Endothelial cell of umbilical vein (primary cell): ENCODE data around the gene FRY.

Experiments
- EZH2 ChIP-seq: IDR thresholded peaks from 2 replicates; pipeline ENCODE4 v1.6.1; 2012; ENCODE audit warnings: borderline replicate concordance, low read depth, mild to moderate bottlenecking, moderate library complexity, low read length, inconsistent platforms; ENCODE audit not compliant: severe bottlenecking
- FOS ChIP-seq: IDR thresholded peaks from 2 replicates; pipeline ENCODE4 v1.6.1; 2011; ENCODE audit warnings: mild to moderate bottlenecking, low read length, moderate library complexity, borderline replicate concordance; ENCODE audit not compliant: insufficient read depth
- GATA2 ChIP-seq: IDR thresholded peaks from 2 replicates; pipeline ENCODE4 v1.7.0; 2011; ENCODE audit warnings: low read depth, mild to moderate bottlenecking, moderate library complexity, mixed read lengths, low read length; ENCODE audit not compliant: insufficient read length, insufficient read depth
- JUN ChIP-seq: IDR thresholded peaks from 2 replicates; pipeline ENCODE4 v1.6.1; 2011; ENCODE audit warnings: borderline replicate concordance, low read depth; ENCODE audit not compliant: insufficient read length, insufficient read depth
- MYC ChIP-seq: IDR thresholded peaks from one replicate; pipeline ENCODE4 v1.6.1; 2011; ENCODE audit warnings: mild to moderate bottlenecking, low read depth, low read length
- POLR2A ChIP-seq: IDR thresholded peaks from 2 replicates; pipeline ENCODE4 v1.6.1; 2012; ENCODE audit warnings: low read depth, mild to moderate bottlenecking, control low read depth, low read length
- POLR2AphosphoS5 ChIP-seq: IDR thresholded peaks from 2 replicates; pipeline ENCODE4 v1.6.1; 2012; ENCODE audit warnings: low read depth, mild to moderate bottlenecking, control low read depth, low read length, moderate library complexity; ENCODE audit not compliant: insufficient read depth
- TF ChIP-seq, protein P1 (sequence below), 2 donors: IDR thresholded peaks; 1 replicate in 1 of 2; 2 replicates in 1 of 2; pipeline ENCODE4 v1.5.1; 2011; ENCODE audit warnings: low read length in 2 of 2, mild to moderate bottlenecking in 2 of 2, moderate library complexity in 2 of 2, control low read depth in 1 of 2, inconsistent platforms in 1 of 2, low read depth in 1 of 2; ENCODE audit not compliant: insufficient read depth in 1 of 2; ENCODE audit errors: extremely low read depth in 1 of 2
- TF ChIP-seq, protein P2 (sequence below): IDR thresholded peaks from 2 replicates; pipeline ENCODE4 v1.6.1; 2011; ENCODE audit not compliant: insufficient read depth, insufficient read length

DNA sequence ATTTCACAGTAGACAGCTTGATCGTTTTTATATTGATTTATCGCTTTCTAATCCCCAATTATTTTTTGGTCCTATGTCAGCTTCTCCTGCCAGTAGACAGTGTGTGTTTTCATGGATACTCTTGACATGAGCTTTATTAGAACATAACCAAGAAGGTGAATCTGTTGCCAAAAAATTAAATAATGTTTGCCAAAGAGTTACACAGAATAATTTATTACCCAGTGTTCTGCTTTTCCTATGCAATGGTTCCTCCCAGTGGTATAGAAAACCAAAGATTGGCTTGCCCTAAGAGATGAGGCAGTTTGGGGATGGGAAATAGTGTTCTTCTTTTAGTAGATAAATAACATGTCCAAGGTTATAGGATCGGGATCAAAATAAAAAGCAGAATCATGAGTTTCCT is 8.5 kb upstream of the FRY start:
- TF ChIP-seq, protein P1, sequence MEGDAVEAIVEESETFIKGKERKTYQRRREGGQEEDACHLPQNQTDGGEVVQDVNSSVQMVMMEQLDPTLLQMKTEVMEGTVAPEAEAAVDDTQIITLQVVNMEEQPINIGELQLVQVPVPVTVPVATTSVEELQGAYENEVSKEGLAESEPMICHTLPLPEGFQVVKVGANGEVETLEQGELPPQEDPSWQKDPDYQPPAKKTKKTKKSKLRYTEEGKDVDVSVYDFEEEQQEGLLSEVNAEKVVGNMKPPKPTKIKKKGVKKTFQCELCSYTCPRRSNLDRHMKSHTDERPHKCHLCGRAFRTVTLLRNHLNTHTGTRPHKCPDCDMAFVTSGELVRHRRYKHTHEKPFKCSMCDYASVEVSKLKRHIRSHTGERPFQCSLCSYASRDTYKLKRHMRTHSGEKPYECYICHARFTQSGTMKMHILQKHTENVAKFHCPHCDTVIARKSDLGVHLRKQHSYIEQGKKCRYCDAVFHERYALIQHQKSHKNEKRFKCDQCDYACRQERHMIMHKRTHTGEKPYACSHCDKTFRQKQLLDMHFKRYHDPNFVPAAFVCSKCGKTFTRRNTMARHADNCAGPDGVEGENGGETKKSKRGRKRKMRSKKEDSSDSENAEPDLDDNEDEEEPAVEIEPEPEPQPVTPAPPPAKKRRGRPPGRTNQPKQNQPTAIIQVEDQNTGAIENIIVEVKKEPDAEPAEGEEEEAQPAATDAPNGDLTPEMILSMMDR (IDR thresholded peaks at IDR 0.05; ENCODE audit: extremely low read depth in 1 of 2, insufficient read depth in 1 of 2, low read depth in 1 of 2, low read length in 2 of 2), result no peak
- no peak for TF ChIP-seq POLR2AphosphoS5
- no peak for TF ChIP-seq POLR2A
- TF ChIP-seq GATA2, result no peak
- no peak for TF ChIP-seq FOS
- TF ChIP-seq EZH2, result no peak
- TF ChIP-seq MYC, result no peak
- TF ChIP-seq JUN, result no peak
- TF ChIP-seq, protein P2, sequence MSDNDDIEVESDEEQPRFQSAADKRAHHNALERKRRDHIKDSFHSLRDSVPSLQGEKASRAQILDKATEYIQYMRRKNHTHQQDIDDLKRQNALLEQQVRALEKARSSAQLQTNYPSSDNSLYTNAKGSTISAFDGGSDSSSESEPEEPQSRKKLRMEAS, result no peak
